IPS DF 4.7 (cell line): ENCODE measurements around the gene ATP6V0D1.
"Not testable (repeated sequence)": the region's sequence is repeated elsewhere in the genome, so short reads cannot be mapped to it uniquely, and the experiment has no call there.

Source experiments
- DNase-seq: peaks from one replicate; pipeline ENCODE4 v3.0.0-alpha.2; 2013; ENCODE audit warnings: low spot score; ENCODE audit errors: extremely low read depth

ATP6V0D1 gene

DNA sequence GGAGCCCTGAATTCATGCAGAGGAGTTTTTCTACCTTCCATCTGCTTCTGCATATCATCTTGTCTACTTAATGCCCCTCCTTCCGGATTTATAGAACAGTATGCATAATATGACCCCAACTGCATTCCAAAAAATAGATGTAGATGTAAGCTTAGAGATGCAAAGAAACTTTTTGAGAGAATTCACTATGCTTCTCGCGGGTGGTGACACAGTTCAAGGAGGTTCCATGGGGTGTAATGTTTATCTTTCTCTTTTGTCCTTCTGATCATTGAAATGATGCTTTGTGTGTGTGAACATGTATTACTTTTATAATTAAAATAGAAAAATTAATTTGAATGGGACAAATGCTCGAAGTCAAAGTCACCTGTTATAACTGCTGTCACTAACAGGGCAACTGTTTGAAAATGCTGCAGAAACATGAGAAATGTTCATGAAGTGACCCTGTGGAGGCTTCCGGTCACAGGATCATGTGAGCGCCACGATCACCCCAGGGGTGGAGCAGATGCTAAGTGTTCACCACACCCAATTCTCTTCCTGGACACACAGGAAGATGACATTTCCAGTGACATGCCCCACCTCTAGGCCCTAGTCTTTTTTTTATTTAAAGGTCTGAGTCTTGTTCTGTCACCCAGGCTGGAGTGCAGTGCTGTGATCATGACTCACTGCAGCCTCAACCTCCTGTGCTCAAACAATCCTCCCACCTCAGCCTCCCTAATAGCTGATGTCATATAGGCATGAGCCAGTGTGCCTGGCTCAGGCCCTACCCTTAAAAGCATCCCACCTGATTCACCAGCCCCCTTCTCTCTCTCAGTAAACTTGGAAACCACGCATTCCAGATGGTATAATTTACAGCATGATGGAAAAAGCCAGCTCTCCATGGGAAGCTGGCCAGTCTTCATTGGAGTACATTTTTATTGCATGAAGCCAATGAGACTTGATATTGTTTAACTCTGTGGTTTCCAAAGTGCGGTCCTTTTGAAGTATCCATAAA is 23.4 kb upstream of the ATP6V0D1 start:
- DNase-seq, result no peak

DNA sequence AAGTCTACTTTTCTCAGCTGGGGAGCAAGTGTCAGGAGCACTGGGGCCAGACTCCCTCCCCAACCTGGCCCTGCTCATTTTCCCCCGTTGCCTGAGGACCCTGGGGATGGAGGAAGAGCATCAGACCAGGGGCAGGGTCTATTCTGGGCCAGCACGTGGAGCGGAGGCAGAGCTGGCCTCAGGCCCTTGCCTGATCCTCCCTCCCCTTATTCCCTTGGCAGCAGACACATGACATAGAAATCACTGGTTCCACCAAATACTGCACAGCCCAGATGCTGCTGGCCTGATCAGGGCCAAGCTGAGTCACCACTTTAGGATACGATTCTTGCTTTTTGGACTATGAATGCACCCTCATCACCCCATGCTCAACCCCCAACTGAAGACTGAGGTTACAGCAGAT is 18.1 kb upstream of the ATP6V0D1 start:
- no peak for DNase-seq

DNA sequence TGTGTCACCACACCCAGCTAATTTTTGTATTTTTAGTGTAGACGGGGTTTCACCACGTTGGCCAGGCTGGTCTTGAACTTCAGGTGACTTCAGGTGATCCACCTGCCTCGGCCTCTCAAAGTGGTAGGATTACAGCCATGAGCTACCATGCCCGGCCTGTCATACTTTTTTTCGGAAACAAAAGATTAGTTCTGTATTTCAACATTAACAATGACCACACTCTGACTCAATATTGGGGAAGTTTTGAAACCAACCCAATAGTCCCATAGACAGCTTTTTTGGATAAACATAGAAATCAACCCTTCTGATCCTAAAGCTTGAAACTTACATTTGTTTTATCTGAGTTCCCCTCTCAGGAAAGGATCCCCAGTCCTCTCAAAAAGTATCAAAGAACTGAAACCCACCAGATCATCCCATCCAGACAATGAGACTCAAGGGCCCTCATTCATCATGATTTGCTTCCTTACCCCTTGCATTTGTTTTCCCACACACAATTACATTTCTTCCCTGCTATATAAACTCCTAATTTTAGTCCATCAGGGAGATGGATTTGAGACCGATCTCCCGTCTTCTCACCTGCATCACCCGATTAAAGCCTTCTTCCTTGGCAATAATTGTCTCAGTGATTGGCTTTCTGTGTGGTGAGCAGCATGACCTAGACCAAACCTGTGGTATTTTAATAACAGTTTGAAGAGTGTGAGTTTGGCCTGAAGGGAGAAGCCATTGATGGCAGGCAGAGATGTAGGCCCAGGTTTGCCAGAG is 9.6 kb upstream of the ATP6V0D1 start:
- no peak for DNase-seq

DNA sequence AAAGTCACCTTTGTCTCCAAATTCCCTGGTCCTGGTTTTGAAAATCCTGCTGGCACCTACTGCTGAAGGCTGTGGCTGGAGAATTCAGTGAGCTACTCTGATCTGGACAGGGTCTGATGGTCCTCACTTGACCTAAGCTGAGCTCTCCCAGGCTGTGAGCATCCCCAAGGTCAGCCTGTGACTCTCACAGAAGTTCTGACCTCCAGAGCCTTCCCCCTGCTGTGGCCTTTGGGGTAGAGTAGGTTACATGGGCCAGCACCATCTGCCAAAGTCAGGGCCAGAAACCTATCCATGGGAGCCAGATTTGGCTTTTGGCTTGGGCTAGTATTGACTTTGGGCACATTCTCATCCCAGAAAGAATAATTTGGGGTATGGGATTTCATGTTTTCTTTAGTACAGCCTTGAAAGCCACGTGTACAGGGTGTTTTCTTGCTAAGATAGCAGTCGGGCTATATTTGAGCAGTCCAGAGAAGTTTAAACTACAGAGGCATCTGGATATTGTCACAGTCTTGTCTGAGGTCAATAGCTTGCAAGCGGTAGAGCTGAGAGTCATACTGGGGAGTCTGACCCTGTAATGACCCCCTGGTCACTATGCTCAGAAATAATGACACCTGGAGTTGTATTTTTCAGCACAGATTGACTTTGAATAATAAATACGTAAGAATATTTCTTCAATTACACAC is 8.6 kb upstream of the ATP6V0D1 start:
- DNase-seq, result no peak

DNA sequence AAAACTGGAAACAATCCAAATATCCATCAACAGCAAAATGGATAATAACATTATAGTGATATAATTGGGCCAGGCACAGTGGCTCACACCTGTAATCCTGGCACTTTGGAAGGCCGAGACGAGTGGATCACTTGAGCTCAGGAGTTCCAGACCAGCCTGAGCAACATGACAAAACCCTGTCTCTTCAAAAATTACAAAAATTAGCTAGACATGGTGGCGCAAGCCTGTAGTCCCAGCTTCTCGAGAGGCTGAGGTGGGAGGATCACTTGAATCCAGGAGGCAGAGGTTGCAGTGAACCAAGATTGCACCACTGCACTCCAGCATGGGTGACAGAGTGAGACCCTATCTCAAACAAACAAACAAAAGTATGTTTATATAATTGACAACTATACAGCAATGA is 6.6 kb upstream of the ATP6V0D1 start:
- DNase-seq, result not testable (repeated sequence)

DNA sequence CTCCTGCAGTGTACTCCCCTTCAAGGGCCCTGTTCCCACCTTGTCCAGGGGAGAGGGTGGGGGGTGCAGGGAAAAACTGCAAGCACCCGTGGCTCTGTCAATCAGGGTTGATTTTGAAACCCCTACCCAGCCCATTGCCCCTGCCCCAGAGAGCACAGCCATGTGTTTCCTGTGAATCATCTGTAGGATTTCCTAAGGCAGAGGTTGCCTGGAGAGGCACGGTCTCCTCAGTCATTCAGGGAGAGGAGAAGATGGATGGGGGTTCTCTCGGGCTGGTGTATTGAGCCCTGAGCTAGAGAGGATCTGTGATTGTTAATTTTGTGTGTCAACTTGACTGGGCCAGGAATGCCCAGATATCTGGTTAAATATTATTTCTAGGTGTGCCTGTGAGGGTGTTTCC is 5.8 kb upstream of the ATP6V0D1 start:
- no peak for DNase-seq

DNA sequence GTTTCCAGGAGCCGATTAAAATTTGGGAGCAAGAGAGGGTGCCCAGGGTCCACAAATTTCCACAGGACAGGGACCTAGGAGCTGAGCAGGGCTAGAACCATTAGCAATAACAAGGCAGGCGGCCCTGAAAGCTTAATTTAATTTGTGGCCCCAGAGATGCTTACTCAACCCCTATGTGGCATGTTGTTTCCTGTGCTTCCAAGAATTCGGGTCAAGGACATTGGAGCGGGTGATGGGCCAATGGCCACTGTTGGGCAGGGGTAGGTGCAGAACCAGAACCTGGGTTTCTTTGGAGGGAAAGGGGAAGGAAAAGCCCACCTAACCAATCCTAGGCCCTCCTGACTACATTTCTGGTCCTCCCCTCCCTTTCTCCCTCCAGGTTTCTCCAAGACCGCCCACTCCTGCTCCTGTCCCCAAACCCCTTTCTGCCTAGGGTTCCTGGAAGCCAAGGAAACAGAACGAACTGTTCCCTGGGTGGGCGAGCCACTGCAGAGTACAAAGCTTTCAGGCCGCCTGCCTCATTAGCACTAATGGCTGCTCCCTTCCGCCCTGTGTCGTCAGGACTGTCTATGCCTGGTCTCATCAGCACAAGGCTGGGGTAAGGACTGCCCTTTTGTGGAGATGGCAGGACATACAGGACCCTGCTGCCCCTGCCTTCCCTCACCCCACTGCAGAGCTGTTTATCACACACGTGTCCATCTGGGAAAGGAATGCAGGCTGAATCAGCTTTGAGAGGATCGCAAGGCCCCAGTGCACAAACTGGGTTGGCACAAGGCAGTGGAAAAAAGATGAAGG is 3.0 kb upstream of the ATP6V0D1 start:
- no peak for DNase-seq

DNA sequence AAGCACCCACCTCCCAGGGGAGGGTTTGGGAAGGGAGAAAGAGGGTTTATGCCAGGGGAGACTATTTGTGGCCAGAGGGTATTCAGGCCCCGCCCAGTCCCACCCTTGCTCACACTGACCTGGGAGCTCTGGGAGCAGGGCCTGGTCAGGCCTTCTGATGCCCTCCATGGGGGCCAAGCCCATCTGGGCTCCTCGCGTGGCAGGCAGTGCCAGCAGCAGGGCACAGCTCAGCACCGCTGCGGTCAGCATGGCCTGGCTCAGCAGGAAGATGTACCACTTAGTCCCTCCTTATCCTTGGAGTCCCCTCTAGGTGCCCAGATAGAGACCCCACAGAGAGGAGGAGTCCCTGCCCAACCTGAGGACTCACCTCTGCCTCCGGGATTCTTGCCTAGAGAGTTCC is 2.2 kb upstream of the ATP6V0D1 start, which contains the start of gene AGRP:
Gene AGRP, minus strand, starts transcription at position 398 of the 400 bp plus-strand sequence. Its CDS starts 149 bp downstream, at position 249.
- no peak for DNase-seq

DNA sequence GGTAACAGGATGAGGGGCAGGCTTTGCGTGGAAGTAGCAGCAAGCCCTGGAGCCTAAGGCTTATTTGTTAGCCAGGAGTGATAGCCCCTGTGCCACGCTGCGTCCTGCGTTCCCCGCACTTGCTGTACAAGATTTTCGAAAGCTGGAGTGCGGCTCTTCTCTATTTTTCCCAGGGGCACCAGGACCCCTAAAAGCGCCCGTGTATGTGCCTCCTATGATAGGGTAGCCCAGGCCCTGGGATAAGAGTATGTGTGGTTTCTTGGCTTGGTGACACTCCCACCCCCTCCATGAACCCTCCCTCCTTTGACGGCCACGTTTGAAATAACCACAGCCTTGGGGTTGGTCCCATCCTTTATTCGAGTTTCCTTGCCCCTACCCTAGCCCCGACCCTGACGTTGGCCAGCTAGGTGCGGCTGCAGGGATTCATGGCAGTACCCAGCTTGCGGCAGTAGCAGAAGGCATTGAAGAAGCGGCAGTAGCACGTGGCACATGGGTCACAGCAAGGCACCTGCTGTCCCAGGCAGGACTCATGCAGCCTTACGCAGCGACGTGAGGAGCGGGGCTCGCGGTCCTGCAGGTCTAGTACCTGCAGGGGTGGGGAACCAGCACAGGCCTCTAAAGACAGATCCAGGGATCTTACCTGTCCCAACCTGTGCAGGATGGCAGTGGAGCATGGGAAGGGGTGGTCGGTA is 1.4 kb upstream of the ATP6V0D1 start:
- DNase-seq, result no peak

DNA sequence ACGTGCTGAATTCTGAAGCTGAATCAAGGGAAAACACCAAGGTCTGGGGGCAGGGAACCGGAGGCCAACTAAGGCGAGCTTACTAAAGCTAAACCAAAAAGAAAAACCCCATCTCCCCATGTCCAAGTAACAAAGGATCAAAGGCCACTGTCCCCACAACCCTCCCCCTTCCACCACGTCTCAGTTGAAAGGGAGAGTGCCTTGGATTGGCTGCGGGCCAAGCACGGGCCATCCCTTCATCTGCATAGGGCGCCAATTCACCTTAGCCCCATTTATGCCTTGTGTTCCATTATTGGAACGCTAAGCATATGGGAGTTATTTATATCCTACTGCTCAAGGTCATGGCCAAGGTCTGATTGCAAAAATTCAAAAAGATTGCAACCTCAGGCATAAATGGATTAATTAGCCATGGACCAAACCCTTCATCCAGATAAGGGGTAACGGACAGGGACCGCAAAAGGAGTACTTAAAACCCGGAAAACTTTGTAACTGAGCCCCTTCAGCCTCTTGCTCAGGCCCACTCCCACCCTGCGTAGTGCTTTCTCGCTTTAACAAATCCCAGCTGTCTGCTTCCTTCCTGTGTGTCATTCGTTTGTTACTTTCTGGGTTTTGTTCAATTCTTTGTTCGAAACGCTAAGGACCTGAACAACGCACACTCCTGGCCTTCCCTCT is 740 bp upstream of the ATP6V0D1 start:
- DNase-seq, result no peak

DNA sequence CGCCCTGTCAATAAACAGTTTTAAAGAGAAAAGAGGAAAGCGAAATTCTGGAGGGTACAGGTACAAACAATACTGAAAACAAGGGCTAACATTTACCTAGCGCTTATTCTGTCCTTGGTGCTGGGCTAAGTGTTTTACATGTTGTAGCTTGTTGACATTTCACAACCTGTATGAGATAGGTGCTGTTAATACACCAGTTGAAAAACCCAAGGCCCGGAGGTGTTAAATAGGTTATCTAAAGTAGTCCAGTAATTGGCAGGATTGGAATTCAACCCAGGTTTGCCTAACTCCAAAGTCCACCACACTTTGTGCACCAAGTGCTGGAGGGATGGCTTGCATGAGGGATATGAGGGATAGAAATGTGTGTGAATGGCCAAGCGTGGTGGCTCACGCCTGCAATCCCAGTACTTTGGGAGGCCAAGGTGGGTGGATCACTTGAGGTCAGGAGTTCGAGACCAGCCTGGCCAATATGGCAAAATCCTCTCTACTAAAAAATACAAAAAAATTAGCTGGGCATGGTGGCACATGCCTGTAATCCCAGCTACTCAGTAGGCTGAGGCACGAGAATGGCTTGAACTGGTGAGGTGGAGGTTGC is 2.9 kb downstream of the ATP6V0D1 start:
- no peak for DNase-seq

DNA sequence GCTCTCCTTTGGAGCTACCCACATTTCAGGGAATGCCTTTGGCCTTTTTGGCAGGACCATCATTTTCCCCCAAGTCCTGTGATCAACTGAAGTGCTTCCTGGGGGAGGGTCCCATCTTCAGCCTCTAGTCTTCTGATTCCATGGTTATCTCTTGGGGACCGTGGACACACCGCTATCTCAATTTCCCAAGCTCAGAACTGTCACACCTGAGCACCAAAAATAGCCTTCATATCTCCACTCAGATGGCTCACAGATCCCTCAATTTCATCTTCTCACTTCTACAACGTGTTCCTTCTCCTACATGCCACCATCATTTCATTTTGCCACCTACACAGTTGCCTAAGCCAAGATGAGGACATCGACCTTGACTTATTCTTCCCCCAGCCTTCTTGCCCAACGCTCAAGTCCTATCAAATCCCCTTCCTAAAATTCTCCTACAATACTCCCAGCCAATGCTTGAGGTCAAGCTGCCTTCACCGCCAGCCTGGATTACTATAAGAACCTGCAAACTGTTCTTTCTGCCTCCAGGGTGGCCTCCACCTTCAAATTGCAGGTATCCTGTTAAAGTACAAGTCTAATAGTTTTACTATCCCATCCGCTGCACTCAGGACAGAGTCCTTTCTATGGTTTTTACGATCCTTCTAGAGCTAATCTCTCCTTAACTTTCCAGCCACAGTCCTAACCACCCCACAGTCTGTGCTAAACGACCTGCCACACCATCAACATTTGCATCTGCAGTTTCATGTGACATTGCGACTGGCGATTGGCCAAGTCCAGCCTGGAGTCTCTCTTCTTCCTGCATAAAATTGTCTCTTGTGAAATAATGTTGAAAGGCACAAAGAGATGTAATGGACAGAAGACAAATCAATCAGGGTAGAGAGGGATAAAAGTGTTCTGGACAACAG is 6.2 kb downstream of the ATP6V0D1 start:
- no peak for DNase-seq

DNA sequence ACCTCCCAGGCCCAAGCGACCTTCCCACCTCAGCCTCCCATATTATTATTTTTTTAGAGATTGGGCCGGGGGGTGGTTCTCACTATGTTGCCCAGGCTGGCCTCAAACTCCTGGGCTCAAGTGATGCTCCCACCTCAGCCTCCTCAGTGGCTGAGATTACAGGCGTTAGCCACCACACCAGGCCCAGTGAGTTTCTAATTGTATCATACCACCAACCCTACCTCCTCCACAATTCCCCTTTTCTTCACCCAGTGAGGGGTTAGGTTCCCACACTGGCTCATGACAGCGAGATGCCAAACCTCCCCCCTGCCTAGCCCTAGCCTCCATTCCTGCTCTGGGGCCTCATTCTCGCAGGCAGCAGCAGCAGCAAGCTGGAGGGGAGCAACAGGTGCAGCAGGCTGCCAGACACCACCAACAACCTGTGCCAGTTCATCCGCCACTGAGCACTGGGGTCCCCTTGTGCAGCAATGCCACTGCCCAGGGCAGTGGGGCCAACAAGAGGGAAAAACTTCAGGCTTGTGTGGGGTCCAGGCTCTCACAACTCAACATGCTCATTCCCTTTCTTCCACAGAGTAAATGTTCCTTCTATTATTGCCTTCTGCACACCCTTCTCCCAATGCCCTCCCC is 9.1 kb downstream of the ATP6V0D1 start:
- no peak for DNase-seq

DNA sequence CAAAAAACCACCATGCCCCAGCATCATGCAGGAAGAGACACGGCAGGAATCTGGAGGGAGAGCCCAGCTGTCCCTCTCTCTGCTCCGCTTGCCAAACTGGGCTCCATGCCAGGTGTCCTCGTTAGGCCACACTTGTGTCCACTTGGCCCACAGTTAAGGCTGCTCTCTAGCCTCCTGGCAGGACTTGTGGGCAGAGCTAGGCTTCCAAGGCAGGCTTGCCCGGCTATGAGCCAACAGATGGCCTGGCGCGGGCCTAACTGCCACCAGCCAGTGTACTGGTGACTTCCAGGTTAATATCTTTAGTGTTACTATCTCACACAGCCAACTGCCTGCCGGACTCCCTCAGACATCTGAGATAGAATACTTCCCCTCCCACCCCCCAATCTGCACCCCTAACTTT is 10.6 kb downstream of the ATP6V0D1 start:
- DNase-seq, result no peak

DNA sequence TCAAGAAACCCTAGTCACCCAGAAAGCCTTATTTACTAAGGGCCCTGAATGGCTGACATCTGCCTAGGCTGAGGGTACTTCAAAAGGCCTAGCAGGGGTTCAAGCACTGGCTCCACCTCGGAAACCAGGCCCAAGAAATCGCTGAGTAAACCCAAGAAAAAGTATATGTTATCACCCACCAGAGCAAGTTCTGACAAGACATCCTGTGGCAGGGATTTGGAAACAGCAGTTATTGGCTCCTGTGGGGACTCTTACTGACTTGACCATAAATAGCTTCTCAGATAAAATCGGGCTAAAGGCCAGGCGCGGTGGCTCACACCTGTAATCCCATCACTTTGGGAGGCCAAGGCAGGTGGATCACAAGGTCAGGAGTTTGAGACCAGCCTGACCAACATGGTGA is 12.2 kb downstream of the ATP6V0D1 start:
- DNase-seq, result no peak

DNA sequence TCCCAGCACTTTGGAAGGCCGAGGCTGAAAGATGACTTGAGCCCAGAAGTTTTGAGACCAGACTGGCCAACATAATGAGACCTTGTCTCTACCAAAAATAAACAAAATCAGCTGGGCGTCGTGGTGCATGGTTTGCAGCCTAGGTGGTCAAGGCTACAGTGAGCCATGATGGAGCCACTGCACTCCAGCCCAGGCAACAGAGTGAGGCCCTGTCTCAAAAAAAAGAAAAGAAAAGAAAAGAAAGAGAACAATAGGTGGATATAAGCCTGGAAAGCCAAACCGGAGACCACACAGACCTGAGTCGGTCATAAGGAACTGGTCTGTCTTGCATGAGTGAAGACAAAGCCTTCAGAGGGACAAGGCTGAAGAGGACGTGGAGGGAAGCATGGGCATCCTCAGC is 14.4 kb downstream of the ATP6V0D1 start:
- DNase-seq, result no peak

DNA sequence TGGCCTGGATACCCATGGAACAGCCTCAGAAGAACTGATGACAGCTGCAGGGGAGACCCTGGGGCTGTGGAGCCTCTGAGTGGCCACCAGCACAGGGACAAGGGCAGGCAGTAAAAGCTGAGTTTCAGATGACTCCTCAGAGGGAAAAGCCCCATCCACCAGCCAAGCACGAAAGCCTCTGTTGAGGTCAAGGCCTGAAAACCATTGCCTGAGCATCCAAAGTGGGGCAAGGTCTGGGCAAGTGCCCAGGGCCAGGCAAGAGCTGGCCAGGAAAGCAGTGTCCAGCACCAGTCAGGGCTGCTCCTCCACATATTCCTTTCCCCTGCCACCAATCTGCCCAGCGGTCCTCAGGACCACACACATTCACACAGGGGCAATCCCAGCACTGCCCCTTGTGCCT is 16.4 kb downstream of the ATP6V0D1 start:
- DNase-seq, result no peak

DNA sequence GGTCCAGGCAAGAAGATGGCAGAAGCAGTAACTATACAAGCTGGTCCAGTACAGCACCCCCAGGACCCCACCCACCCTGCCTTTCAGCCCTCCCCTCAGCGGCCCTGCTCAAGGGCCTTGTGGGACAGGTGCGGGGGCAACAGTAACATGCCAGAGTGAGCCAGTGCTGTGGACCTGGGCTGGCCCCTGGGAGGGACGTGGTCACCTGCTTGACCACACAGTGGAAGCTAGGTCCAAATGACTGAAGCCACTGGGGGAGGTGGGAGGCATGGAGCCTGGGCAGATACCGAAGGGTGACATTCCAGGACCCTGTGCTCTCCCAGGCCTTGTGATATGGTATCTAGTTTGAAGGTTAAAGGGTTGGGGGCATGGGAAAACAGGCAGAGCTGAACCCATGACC is 17.3 kb downstream of the ATP6V0D1 start:
- DNase-seq, result no peak
